ENCODE results near the gene AKAP8.

- TF ChIP-seq CTCF (conservative IDR thresholded peaks at IDR 0.05; ENCODE audit: low read length) (no peak), EZH2phosphoT487 (IDR thresholded peaks at IDR 0.05; ENCODE audit: borderline replicate concordance) (no peak)
Measured at GRCh38 chr19:15353908-15354307, 25.7 kb downstream of the AKAP8 start.

All from Loucy (cell line).